ACC112 (cell line): Measurements from ENCODE around the gene IGSF21.
"Not testable (repeated sequence)": the region's sequence is repeated elsewhere in the genome, so short reads cannot be mapped to it uniquely, and the experiment has no call there.

ENCODE experiments used
- H2AFZ ChIP-seq: fragments of 200-600 bp; sonication (generic); one replicate; pipeline ENCODE4 v1.6.0; 2017; ENCODE audit warnings: antibody characterized with exemption, low read length; ENCODE audit not compliant: unreplicated experiment
- H3K27ac ChIP-seq: fragments of 200-600 bp; sonication (generic); 2 replicates; pipeline ENCODE4 v1.5.1; 2014; ENCODE audit warnings: low read depth, mild to moderate bottlenecking, antibody characterized with exemption, low read length, moderate library complexity
- H3K27me3 ChIP-seq: fragments of 200-600 bp; sonication (generic); 2 replicates; pipeline ENCODE4 v1.6.1; 2014; ENCODE audit warnings: mild to moderate bottlenecking, antibody characterized with exemption, low read length, moderate library complexity, mixed read lengths; ENCODE audit not compliant: insufficient read depth
- H3K36me3 ChIP-seq: fragments of 200-600 bp; sonication (generic); 2 replicates; pipeline ENCODE4 v1.6.1; 2016; ENCODE audit warnings: mild to moderate bottlenecking, antibody characterized with exemption, low read length, moderate library complexity, mixed read lengths; ENCODE audit not compliant: insufficient read depth
- H3K4me1 ChIP-seq: fragments of 200-600 bp; sonication (generic); one replicate; pipeline ENCODE4 v1.6.1; 2016; ENCODE audit warnings: low read length, mixed read lengths; ENCODE audit not compliant: insufficient read depth, unreplicated experiment, control insufficient read depth
- H3K4me3 ChIP-seq: fragments of 200-600 bp; sonication (generic); 2 replicates; pipeline ENCODE4 v1.5.1; 2014; ENCODE audit warnings: mild to moderate bottlenecking, low read depth, low read length
- H3K79me2 ChIP-seq: fragments of 200-600 bp; sonication (generic); one replicate; pipeline ENCODE4 v1.6.0; 2016; ENCODE audit warnings: low read length; ENCODE audit not compliant: control insufficient read depth, unreplicated experiment, insufficient read depth

Gene IGSF21

GRCh38 chr1:18160290-18160942 lies 52.8 kb downstream of the IGSF21 start:
- Histone ChIP-seq H3K27me3 (no peaks in the 10 kb centered on the region), H3K79me2 (no peaks in the 10 kb centered on the region), H3K4me1 (no peaks in the 10 kb centered on the region), H3K27ac (no peak overlapping the region), H3K4me3 (no peak overlapping the region), H2AFZ (no peak overlapping the region), H3K36me3 (no peaks in the 10 kb centered on the region)

- Histone ChIP-seq H3K4me3 (no peak overlapping the region), H3K4me1 (no peaks in the 10 kb centered on the region), H3K27ac (no peak overlapping the region), H3K27me3 (no peaks in the 10 kb centered on the region), H3K79me2 (no peaks in the 10 kb centered on the region), H2AFZ (no peak overlapping the region), H3K36me3 (no peaks in the 10 kb centered on the region)
Observed at GRCh38 chr1:18161690-18162089, 54.1 kb downstream of the IGSF21 start.

GRCh38 chr1:18165640-18166039 lies 58.0 kb downstream of the IGSF21 start:
- H3K27me3 ChIP-seq, H2AFZ ChIP-seq, H3K79me2 ChIP-seq, H3K4me1 ChIP-seq, H3K36me3 ChIP-seq, H3K27ac ChIP-seq, H3K4me3 ChIP-seq: not testable (repeated sequence)

GRCh38 chr1:18166341-18166740 lies 58.7 kb downstream of the IGSF21 start:
- H3K79me2 ChIP-seq: no peaks in the 10 kb centered on the region
- H3K4me1 ChIP-seq: no peaks in the 10 kb centered on the region
- H3K4me3 ChIP-seq: no peak overlapping the region
- no peak overlapping the region for H3K27ac ChIP-seq
- no peak overlapping the region for H2AFZ ChIP-seq
- no peaks in the 10 kb centered on the region for H3K27me3 ChIP-seq
- H3K36me3 ChIP-seq: no peaks in the 10 kb centered on the region

- no peak overlapping the region for H2AFZ ChIP-seq
- no peaks in the 10 kb centered on the region for H3K27me3 ChIP-seq
- H3K79me2 ChIP-seq: no peaks in the 10 kb centered on the region
- H3K36me3 ChIP-seq: no peaks in the 10 kb centered on the region
- no peaks in the 10 kb centered on the region for H3K4me1 ChIP-seq
- no peak overlapping the region for H3K27ac ChIP-seq
- H3K4me3 ChIP-seq: no peak overlapping the region
Observed at GRCh38 chr1:18166929-18167328, 59.3 kb downstream of the IGSF21 start.

GRCh38 chr1:18170444-18170843 lies 62.8 kb downstream of the IGSF21 start:
- no peaks in the 10 kb centered on the region for H3K79me2 ChIP-seq
- H3K4me1 ChIP-seq: no peaks in the 10 kb centered on the region
- no peak overlapping the region for H3K4me3 ChIP-seq
- no peak overlapping the region for H3K27ac ChIP-seq
- no peak overlapping the region for H2AFZ ChIP-seq
- H3K27me3 ChIP-seq: no peaks in the 10 kb centered on the region; the same call in 1 of the 2 replicates
- no peaks in the 10 kb centered on the region for H3K36me3 ChIP-seq

- Histone ChIP-seq H3K36me3 (no peaks in the 10 kb centered on the region), H2AFZ (no peak overlapping the region), H3K4me1 (no peaks in the 10 kb centered on the region), H3K4me3 (no peak overlapping the region), H3K79me2 (no peaks in the 10 kb centered on the region), H3K27me3 (peaks cover 14% of the 10 kb centered on the region), H3K27ac (no peak overlapping the region)
Observed at GRCh38 chr1:18174037-18174436, 66.4 kb downstream of the IGSF21 start.

- Histone ChIP-seq H3K36me3 (no peaks in the 10 kb centered on the region), H3K79me2 (no peaks in the 10 kb centered on the region), H3K4me1 (no peaks in the 10 kb centered on the region), H3K4me3 (no peak overlapping the region), H2AFZ (no peak overlapping the region), H3K27ac (no peak overlapping the region), H3K27me3 (peaks cover 14% of the 10 kb centered on the region)
Observed at GRCh38 chr1:18175051-18175450, 67.5 kb downstream of the IGSF21 start.

GRCh38 chr1:18175530-18176377 lies 68.2 kb downstream of the IGSF21 start:
- Histone ChIP-seq H3K27ac (no peak overlapping the region), H3K27me3 (peaks cover 14% of the 10 kb centered on the region), H3K4me1 (no peaks in the 10 kb centered on the region), H3K36me3 (no peaks in the 10 kb centered on the region), H3K4me3 (no peak overlapping the region), H2AFZ (no peak overlapping the region), H3K79me2 (no peaks in the 10 kb centered on the region)

GRCh38 chr1:18176619-18177018 lies 69.0 kb downstream of the IGSF21 start:
- H3K27me3 ChIP-seq: peaks cover 14% of the 10 kb centered on the region
- no peak overlapping the region for H3K4me3 ChIP-seq
- no peaks in the 10 kb centered on the region for H3K4me1 ChIP-seq
- no peaks in the 10 kb centered on the region for H3K36me3 ChIP-seq
- H3K79me2 ChIP-seq: no peaks in the 10 kb centered on the region
- no peak overlapping the region for H2AFZ ChIP-seq
- no peak overlapping the region for H3K27ac ChIP-seq

- H3K27ac ChIP-seq: no peak overlapping the region
- no peaks in the 10 kb centered on the region for H3K36me3 ChIP-seq
- no peak overlapping the region for H2AFZ ChIP-seq
- H3K79me2 ChIP-seq: no peaks in the 10 kb centered on the region
- H3K27me3 ChIP-seq: peaks cover 14% of the 10 kb centered on the region
- H3K4me3 ChIP-seq: no peak overlapping the region
- no peaks in the 10 kb centered on the region for H3K4me1 ChIP-seq
Observed at GRCh38 chr1:18178111-18178510, 70.5 kb downstream of the IGSF21 start.
